ENCODE results near the gene CERS6.

DNA sequence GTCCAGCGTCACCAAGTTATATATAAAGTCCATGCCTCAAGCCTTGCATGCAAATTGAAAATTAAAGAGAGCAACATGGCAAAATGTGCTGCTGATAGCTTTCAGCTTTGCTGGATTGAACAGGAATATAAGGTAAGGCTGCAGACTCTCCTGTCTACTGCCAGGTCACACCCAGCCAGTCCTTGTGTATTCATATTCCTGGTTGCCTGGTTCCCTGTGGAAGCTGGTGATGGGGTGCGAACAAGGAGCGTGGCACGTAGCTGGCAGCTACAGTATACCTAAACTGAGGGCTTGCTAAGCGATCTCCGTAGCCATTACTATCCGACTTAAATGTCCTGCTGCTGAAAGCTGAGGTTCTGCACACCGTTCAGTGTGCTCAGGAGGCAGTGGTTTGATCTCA, 296.3 kb downstream of the CERS6 start:
- TF ChIP-seq, protein P1, sequence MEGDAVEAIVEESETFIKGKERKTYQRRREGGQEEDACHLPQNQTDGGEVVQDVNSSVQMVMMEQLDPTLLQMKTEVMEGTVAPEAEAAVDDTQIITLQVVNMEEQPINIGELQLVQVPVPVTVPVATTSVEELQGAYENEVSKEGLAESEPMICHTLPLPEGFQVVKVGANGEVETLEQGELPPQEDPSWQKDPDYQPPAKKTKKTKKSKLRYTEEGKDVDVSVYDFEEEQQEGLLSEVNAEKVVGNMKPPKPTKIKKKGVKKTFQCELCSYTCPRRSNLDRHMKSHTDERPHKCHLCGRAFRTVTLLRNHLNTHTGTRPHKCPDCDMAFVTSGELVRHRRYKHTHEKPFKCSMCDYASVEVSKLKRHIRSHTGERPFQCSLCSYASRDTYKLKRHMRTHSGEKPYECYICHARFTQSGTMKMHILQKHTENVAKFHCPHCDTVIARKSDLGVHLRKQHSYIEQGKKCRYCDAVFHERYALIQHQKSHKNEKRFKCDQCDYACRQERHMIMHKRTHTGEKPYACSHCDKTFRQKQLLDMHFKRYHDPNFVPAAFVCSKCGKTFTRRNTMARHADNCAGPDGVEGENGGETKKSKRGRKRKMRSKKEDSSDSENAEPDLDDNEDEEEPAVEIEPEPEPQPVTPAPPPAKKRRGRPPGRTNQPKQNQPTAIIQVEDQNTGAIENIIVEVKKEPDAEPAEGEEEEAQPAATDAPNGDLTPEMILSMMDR (IDR thresholded peaks at IDR 0.05): no peak
- TF ChIP-seq POLR2A (IDR thresholded peaks at IDR 0.05): no peak

Measured in esophagus squamous epithelium (tissue), 4 donors.